Activated B cell treated with CpG ODN at 0.5 μM for 24 hours (primary cell): Measurements from ENCODE around the gene LIN52. TPM values are rescaled to one million over a fixed set of nuclear protein-coding genes. Genes with fewer than 3 reads are reported as not detected.

Source experiments
- ATAC-seq: fragments of 200-7000 bp; cut with Tn5 transposase; one replicate; pipeline ENCODE4 v1.10.0; 2021; ENCODE audit warnings: low read depth, mild to moderate bottlenecking, moderate library complexity
- CTCF ChIA-PET: fragments of 350-600 bp; sonication (Branson Sonifier 250); formaldehyde crosslinking; loops from one replicate; lab custom pipeline; 2021; ENCODE audit warnings: antibody characterized with exemption; lab: Charles Lee
- POLR2A ChIA-PET: fragments of 350-600 bp; sonication (Branson Sonifier 250); formaldehyde crosslinking; loops from one replicate; lab custom pipeline; 2021; ENCODE audit warnings: antibody characterized with exemption; lab: Charles Lee
- DNase-seq: peaks from one replicate; pipeline ENCODE4 v3.0.0; 2022
- H3K27ac Mint-ChIP-seq: one replicate; pipeline ENCODE4 v1.8.0; 2020; ENCODE audit warnings: mixed read lengths
- H3K27me3 Mint-ChIP-seq: one replicate; pipeline ENCODE4 v1.8.0; 2021; ENCODE audit warnings: mixed read lengths
- H3K36me3 Mint-ChIP-seq: one replicate; pipeline ENCODE4 v1.8.0; 2021; ENCODE audit warnings: low read depth, mixed read lengths
- H3K4me1 Mint-ChIP-seq: one replicate; pipeline ENCODE4 v1.8.0; 2021; ENCODE audit warnings: mixed read lengths
- H3K4me3 Mint-ChIP-seq: one replicate; pipeline ENCODE4 v1.8.0; 2020; ENCODE audit warnings: mild to moderate bottlenecking, mixed read lengths
- H3K9me3 Mint-ChIP-seq: one replicate; pipeline ENCODE4 v1.8.0; 2020; ENCODE audit warnings: mixed read lengths
- CTCF ChIP-seq: fragments of 200-600 bp; IDR thresholded peaks from one replicate; pipeline ENCODE4 v1.8.0; 2022; ENCODE audit warnings: antibody characterized with exemption, mild to moderate bottlenecking
- intact Hi-C: fragments of 100-400 bp; cut with micrococcal nuclease; formaldehyde crosslinking; loops from one replicate; pipeline ENCODE4 v1.15.1; 2024
- total RNA-seq: library from RNA; stranded (reverse); gene quantifications from 2 replicates; pipeline ENCODE4 v1.2.3, GENCODE V29; 2022

LIN52 gene
- total RNA-seq, 1 donor from 2014 or later: 12.4 TPM

DNA sequence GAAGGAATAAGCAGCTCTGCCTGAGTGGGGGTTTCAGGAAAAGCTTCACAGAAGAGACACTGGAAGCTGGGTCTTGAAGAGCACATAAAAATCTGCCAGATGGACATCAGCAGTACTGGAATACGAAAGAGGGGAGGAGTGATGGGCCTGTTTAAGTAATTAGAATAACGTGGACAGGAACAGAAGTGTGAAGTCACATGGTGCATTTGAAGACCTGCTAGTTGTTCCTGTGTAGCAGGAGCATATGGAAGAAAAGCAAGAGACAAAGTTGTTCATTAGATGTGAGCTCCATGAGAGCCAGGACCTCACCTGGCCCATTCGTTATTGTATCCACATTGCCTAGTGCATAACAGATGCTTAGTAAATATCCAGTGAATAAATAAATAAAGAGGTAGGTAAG, 85.2 kb downstream of the LIN52 start:
- H3K27ac Mint-ChIP-seq: no peak overlapping the region
- TF ChIP-seq CTCF: no peak
- intact Hi-C loops: no loop called here
- H3K4me3 Mint-ChIP-seq: no peak overlapping the region
- H3K4me1 Mint-ChIP-seq: no peaks in the 10 kb centered on the region
- no peaks in the 10 kb centered on the region for H3K9me3 Mint-ChIP-seq
- H3K36me3 Mint-ChIP-seq: peaks cover 3% of the 10 kb centered on the region
- H3K27me3 Mint-ChIP-seq: no peaks in the 10 kb centered on the region
- ATAC-seq (no peak), DNase-seq (no peak)
- ChIA-PET POLR2A (no interaction called here), CTCF (no interaction called here)

GRCh38 chr14:74176400-74176793, 91.6 kb downstream of the LIN52 start:
- H3K4me1 Mint-ChIP-seq: no peaks in the 10 kb centered on the region
- H3K27ac Mint-ChIP-seq: no peak overlapping the region
- ChIA-PET POLR2A (no interaction called here), CTCF (no interaction called here)
- H3K27me3 Mint-ChIP-seq: no peaks in the 10 kb centered on the region
- intact Hi-C loops: no loop called here
- H3K36me3 Mint-ChIP-seq: no peaks in the 10 kb centered on the region
- DNase-seq (no peak), ATAC-seq (no peak)
- no peak overlapping the region for H3K4me3 Mint-ChIP-seq
- H3K9me3 Mint-ChIP-seq: no peaks in the 10 kb centered on the region
- TF ChIP-seq CTCF: no peak

- Mint-ChIP-seq H3K9me3 (no peaks in the 10 kb centered on the region), H3K4me3 (no peak overlapping the region), H3K36me3 (peaks cover 4% of the 10 kb centered on the region), H3K27me3 (no peaks in the 10 kb centered on the region), H3K27ac (no peak overlapping the region), H3K4me1 (no peaks in the 10 kb centered on the region)
- ATAC-seq: no peak
- TF ChIP-seq CTCF: no peak
- ChIA-PET POLR2A (no interaction called here), CTCF (no interaction called here)
- intact Hi-C loops: no loop called here
- no peak for DNase-seq
These were observed 95.1 kb downstream of the LIN52 start for GRCh38 chr14:74179856-74180255.

DNA sequence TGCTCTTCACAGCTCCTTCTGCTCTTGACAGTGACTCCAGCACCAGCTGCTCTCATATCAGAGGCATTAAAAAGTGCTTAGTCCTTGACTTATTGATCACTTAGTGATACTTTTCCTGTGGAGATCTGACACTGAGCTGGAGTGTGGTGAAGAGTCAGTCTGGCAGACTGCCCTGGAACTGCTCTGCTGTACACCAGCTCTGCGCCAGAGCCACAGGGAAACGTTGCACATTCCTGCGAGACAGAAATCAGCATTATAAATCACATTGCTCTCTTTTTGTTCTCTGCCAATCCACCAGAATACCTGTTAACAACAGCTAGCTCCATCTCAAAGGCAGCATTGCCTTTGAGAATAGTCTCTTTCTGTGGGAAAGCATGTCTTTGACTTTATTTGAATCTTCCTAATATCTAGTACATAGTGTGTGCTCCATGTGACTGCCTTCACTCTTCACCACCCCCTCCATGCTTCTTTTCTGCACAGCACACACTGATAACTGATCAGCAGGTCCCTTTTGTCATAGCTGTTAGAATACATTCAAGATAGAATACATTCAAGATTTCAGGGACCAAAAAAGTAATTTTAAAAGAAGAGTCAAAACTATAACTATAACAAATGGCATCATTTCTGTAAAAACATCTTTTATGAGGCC, 106.3 kb downstream of the LIN52 start:
- Mint-ChIP-seq H3K27me3 (no peaks in the 10 kb centered on the region), H3K9me3 (no peaks in the 10 kb centered on the region), H3K27ac (no peak overlapping the region), H3K4me1 (no peaks in the 10 kb centered on the region), H3K36me3 (peaks cover 6% of the 10 kb centered on the region), H3K4me3 (no peak overlapping the region)
- TF ChIP-seq CTCF: no peak
- intact Hi-C loops: no loop called here
- ATAC-seq (no peak), DNase-seq (no peak)
- CTCF ChIA-PET: interaction anchor here (0.6 kb wide), 1 partner anchor 837 kb away, joined by 3 read pairs; no protein-coding TSS in a partner anchor
- POLR2A ChIA-PET: no interaction called here

- ChIA-PET POLR2A (no interaction called here), CTCF (no interaction called here)
- H3K27ac Mint-ChIP-seq: no peak overlapping the region
- H3K36me3 Mint-ChIP-seq: peaks cover 20% of the 10 kb centered on the region
- no peak for DNase-seq
- intact Hi-C loops: no loop called here
- no peaks in the 10 kb centered on the region for H3K9me3 Mint-ChIP-seq
- H3K27me3 Mint-ChIP-seq: no peaks in the 10 kb centered on the region
- no peak for TF ChIP-seq CTCF
- no peak overlapping the region for H3K4me3 Mint-ChIP-seq
- no peak for ATAC-seq
- H3K4me1 Mint-ChIP-seq: no peaks in the 10 kb centered on the region
These were observed 109.9 kb downstream of the LIN52 start for GRCh38 chr14:74194506-74195274.
